ENCODE measurements around the gene CHD6. TPM values are rescaled to one million over a fixed set of nuclear protein-coding genes. Genes with fewer than 3 reads are reported as not detected.

CHD6 gene
- total and polyA plus RNA-seq, 2 of the 13 experiments (the other 11 are each of a cell fraction or from before 2014, with no cell fraction given) = 14.4 to 52.0 TPM

DNA sequence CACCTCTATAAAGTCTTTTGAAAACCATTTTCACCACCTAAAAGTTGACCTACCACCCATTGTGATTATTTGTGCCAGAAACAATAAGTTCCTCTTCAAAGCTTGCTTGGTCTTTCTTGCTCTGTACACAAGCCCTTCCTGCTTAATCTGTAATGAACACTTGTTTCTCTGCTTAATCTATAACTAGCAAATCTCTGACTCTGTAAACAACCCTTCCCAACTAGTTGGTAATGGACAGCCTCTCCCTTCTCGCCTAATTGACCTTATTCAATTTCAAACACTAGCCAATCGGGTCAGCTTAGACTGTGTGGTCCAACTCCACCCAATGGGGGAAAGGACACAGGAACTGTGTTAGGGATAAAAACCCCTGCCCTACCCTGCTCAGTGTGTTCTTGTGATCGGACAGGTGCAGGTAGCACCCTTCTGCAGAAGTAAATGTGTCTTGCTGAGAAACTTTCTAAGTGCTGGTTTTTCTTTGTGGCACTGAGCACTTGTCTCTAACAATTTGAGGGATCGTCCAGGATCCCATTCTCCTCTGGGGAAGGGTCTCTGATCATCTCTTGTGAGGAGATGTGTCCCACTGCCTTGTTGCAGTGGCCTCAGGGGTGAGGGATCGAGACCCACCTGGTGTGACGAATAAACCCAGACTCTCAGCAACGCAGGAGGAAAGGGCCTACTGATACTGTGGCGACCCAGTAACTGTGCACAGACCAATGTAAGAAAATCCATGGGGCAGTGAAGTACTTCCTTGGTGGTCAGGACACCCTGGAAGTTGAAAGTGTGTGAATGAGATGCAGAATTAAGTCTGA lies 23.5 kb downstream of the CHD6 start (continued):
- TF ChIP-seq, protein P1, sequence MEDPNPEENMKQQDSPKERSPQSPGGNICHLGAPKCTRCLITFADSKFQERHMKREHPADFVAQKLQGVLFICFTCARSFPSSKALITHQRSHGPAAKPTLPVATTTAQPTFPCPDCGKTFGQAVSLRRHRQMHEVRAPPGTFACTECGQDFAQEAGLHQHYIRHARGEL (CRISPR knock-in tag; IDR thresholded peaks at IDR 0.05) = no peak
- TF ChIP-seq RFX3 (CRISPR knock-in tag; IDR thresholded peaks at IDR 0.05) (no peak), ATF6 (CRISPR knock-in tag; conservative IDR thresholded peaks at IDR 0.05) (no peak), HMGA1 (CRISPR knock-in tag; conservative IDR thresholded peaks at IDR 0.05) (no peak), ATF7 (IDR thresholded peaks at IDR 0.05) (no peak), ATF7 (CRISPR knock-in tag; IDR thresholded peaks at IDR 0.05) (0 out of 2 replicates have a peak, but pooled peaks have one; percentile 31), GTF2F1 (IDR thresholded peaks at IDR 0.05; ENCODE audit: low read length) (no peak), HOXD1 (CRISPR knock-in tag; IDR thresholded peaks at IDR 0.05) (no peak), ZNF292 (CRISPR knock-in tag; IDR thresholded peaks at IDR 0.05; ENCODE audit: borderline replicate concordance, low read depth) (no peak; the same call in 1 of the 2 replicates)
- TF ChIP-seq, protein P2, sequence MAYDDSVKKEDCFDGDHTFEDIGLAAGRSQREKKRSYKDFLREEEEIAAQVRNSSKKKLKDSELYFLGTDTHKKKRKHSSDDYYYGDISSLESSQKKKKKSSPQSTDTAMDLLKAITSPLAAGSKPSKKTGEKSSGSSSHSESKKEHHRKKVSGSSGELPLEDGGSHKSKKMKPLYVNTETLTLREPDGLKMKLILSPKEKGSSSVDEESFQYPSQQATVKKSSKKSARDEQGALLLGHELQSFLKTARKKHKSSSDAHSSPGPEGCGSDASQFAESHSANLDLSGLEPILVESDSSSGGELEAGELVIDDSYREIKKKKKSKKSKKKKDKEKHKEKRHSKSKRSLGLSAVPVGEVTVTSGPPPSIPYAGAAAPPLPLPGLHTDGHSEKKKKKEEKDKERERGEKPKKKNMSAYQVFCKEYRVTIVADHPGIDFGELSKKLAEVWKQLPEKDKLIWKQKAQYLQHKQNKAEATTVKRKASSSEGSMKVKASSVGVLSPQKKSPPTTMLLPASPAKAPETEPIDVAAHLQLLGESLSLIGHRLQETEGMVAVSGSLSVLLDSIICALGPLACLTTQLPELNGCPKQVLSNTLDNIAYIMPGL (CRISPR knock-in tag; IDR thresholded peaks at IDR 0.05; ENCODE audit: borderline replicate concordance in 1 of 2, low read depth in 1 of 2) = 0 out of 4 replicates have a peak, but pooled peaks of 1 of the 2 experiments have one; percentile 48
- TF ChIP-seq, protein P3, sequence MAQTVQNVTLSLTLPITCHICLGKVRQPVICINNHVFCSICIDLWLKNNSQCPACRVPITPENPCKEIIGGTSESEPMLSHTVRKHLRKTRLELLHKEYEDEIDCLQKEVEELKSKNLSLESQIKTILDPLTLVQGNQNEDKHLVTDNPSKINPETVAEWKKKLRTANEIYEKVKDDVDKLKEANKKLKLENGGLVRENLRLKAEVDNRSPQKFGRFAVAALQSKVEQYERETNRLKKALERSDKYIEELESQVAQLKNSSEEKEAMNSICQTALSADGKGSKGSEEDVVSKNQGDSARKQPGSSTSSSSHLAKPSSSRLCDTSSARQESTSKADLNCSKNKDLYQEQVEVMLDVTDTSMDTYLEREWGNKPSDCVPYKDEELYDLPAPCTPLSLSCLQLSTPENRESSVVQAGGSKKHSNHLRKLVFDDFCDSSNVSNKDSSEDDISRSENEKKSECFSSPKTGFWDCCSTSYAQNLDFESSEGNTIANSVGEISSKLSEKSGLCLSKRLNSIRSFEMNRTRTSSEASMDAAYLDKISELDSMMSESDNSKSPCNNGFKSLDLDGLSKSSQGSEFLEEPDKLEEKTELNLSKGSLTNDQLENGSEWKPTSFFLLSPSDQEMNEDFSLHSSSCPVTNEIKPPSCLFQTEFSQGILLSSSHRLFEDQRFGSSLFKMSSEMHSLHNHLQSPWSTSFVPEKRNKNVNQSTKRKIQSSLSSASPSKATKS (CRISPR knock-in tag; IDR thresholded peaks at IDR 0.05) = no peak
- TF ChIP-seq, protein P4, sequence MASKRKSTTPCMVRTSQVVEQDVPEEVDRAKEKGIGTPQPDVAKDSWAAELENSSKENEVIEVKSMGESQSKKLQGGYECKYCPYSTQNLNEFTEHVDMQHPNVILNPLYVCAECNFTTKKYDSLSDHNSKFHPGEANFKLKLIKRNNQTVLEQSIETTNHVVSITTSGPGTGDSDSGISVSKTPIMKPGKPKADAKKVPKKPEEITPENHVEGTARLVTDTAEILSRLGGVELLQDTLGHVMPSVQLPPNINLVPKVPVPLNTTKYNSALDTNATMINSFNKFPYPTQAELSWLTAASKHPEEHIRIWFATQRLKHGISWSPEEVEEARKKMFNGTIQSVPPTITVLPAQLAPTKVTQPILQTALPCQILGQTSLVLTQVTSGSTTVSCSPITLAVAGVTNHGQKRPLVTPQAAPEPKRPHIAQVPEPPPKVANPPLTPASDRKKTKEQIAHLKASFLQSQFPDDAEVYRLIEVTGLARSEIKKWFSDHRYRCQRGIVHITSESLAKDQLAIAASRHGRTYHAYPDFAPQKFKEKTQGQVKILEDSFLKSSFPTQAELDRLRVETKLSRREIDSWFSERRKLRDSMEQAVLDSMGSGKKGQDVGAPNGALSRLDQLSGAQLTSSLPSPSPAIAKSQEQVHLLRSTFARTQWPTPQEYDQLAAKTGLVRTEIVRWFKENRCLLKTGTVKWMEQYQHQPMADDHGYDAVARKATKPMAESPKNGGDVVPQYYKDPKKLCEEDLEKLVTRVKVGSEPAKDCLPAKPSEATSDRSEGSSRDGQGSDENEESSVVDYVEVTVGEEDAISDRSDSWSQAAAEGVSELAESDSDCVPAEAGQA (IDR thresholded peaks at IDR 0.05; ENCODE audit: low read depth) = no peak
- TF ChIP-seq, protein P4 (CRISPR knock-in tag; IDR thresholded peaks at IDR 0.05; ENCODE audit: borderline replicate concordance) = no peak
- TF ChIP-seq, protein P5, sequence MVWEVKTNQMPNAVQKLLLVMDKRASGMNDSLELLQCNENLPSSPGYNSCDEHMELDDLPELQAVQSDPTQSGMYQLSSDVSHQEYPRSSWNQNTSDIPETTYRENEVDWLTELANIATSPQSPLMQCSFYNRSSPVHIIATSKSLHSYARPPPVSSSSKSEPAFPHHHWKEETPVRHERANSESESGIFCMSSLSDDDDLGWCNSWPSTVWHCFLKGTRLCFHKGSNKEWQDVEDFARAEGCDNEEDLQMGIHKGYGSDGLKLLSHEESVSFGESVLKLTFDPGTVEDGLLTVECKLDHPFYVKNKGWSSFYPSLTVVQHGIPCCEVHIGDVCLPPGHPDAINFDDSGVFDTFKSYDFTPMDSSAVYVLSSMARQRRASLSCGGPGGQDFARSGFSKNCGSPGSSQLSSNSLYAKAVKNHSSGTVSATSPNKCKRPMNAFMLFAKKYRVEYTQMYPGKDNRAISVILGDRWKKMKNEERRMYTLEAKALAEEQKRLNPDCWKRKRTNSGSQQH (CRISPR knock-in tag; IDR thresholded peaks at IDR 0.05; ENCODE audit: low read depth) = no peak

All from HepG2 (cell line).